Measurements from ENCODE around the gene ERBB4.

- TF ChIP-seq CTCF (IDR thresholded peaks at IDR 0.05; ENCODE audit: low read depth, low read length, poor library complexity, severe bottlenecking): no peak
- no peak for TF ChIP-seq EZH2phosphoT487 (IDR thresholded peaks at IDR 0.05; ENCODE audit: borderline replicate concordance, low read length)
Measured at GRCh38 chr2:211498551-211499205, 1039.9 kb downstream of the ERBB4 start.

Data from DOHH2 (cell line).